GM21390 (cell line): ENCODE measurements around the gene PRR27.

ENCODE experiments used
- ATAC-seq: cut with Tn5 transposase; IDR thresholded peaks from one replicate; pipeline ENCODE4 v1.9.1; 2021; ENCODE audit not compliant: unreplicated experiment

Gene PRR27

DNA sequence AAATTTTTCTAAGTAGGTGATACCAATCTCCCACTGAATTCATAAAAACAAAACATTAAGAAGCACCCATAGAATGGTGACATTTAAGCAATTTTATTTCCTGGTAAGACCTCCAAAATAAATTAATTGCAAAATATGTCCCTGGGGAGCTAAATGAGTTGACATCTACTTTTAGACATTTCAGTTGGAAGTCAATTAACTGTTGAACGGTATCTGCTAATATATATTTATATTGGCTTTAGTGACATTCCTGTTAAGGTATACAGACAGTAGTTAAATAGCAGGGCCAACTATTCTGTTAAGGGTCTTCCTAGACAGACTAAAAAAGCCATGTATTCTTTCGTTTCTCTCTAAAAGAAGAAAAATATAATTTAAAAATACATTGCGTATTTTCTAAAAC, at the start of gene PRR27:
Gene PRR27, plus strand, starts transcription at position 301 of the 400 bp plus-strand sequence. CDS start 139 bp downstream, outside the sequence.
- ATAC-seq = no peak

DNA sequence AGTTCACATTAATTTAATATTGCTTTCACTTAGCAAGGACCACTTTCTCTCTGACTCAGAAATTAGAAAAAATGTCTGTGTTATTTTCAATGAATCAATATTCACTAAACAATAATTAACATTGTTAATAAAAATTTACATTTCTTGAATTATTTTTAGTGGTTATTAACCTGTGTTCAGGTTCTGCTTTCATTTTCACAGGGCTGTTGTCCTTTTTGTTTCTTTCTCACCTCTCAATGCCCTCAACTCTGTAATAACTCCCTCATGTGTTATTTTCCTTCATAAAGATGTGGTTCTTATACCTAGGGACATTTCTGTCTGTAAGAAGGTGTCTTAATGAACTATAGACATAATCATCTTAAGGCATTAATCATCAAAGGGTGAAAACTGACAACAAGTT, 43.1 kb upstream of the PRR27 start:
- no peak for ATAC-seq

DNA sequence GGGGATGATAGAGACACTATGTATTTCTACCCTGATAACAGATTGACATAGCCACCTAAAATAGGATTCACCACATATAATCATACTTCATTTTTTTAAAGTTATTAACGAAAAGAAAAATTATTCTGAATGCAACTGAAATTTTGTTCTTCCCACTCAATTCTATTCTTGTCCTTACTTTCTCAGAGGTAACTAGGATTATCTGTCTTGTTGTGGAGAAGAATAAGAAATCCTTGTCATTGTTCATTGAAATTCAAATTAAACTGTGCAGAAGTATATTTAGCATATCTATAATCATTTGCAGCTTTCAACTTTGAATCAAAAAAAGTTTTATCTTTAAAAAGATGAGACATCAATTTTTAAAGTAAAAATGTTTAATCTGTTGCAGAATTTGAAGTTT, 40.4 kb upstream of the PRR27 start:
- ATAC-seq = no peak

DNA sequence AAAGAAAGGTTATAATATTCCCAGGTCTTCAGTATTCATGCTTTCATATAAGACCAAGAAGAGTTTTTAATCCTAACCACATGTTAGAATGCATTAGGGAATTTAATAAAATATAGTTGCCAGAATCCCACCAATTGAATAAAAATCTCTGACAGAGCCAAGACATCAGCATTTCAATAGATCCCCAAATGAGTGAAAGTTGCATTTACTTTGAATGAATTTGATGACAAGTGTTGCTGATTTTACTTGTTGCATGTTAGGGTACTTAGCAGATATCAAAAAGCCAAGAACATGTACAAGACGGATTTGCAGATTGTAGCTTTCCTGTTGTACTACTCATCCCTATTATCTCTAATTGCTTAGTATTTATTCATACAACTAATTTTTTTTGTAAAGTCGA, 39.9 kb upstream of the PRR27 start:
- no peak for ATAC-seq

DNA sequence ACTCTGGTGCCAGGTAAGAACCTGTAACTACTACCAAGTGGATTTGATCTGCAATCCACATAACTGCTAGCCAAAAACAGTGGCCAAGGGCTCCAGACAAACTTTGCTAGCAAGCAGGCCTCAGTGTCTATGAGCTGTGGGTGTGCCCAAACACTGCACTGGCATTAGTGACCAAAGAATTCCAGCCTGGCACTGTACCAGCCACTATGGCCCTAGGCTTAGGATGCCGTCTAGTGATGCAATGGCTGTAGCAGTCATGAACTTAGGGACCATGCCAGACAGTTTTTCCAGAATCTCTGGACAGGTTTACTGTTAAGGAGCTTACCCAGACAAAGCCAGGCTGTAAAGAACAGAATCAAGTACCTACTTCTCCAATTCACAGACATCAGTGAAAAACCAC, 33.7 kb upstream of the PRR27 start:
- ATAC-seq = no peak

DNA sequence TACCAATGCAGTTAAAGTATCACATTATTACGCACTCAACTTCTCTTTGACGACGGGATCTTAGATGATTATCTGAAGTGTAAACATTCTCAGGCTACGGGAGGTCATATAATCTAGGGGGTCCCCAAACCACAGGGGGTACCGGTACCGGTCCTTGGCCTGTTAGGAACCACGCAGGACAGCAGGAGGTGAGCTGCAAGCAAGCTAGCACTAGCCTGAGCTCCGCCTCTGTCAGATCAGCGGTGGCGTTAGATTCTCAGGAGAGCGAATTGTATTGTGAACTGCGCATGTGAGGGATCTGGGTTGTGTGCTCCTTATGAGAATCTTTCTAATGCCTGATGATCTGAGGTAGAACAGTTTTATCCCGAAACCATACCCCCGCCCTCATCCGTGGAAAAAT, 20.6 kb upstream of the PRR27 start:
- no peak for ATAC-seq

DNA sequence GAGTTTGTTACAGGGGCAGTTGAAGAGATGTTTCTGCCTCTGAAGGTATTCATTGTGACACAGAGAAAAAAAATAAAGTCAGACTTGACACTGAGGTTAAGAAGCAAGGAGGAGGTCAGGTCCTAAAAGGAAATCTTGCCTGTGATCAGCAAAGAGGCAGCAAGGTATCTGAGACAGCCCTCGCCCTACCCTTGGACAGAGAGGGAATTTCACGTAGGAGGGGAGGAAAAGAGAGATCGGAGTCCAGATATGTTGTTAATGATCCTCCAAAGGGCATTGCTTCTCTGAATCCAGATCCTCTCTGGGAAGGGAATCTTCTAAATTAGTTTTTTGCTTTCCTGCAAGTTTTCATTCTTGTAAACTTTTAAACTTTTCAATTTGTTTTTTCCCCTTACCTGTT, 15.3 kb upstream of the PRR27 start:
- ATAC-seq = no peak

DNA sequence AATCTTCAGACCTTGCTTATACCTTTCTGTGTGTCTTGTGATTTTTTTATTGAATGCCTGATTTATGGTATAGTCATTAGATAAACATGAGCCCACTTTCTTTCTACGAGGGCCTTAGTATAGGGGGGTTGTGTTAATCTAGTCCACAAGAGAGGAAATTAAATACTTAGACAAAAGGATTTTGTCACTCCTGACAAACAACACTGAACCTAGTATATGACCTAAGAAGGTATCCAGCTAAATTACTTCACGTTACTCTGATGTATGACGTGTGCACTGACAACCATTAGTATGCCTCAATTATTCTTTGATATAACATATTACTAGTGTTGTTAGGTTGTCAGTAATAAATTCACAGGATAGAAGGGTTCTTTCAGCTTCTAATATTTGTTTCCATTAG, 2.8 kb upstream of the PRR27 start:
- no peak for ATAC-seq

DNA sequence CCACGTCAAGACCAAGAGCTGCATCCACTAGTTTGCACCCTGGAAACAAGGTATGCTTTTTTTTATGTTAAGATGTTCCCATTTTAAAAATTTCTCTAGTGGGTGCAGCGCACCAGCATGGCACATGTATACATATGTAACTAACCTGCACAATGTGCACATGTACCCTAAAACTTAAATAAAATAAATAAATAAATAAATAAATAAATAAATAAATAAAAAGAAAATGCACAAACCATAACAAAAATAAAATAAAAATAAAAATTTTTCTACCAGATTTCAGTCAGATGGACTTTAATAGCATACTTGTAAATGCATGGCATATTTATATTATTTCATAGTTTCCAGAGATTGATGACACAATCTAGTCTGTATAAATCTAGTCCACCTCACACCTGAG, 1.9 kb upstream of the PRR27 start:
- ATAC-seq = no peak

DNA sequence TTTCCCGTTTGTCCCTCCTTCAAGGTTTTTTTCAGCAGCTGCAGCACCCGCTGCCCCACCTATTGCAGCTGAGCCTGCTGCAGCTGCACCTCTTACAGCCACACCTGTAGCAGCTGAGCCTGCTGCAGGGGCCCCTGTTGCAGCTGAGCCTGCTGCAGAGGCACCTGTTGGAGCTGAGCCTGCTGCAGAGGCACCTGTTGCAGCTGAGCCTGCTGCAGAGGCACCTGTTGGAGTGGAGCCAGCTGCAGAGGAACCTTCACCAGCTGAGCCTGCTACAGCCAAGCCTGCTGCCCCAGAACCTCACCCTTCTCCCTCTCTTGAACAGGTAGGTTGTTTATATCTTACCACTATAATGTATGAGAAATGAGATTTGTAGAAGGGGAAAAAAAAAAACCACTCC, 4.5 kb downstream of the PRR27 start:
- ATAC-seq = no peak

DNA sequence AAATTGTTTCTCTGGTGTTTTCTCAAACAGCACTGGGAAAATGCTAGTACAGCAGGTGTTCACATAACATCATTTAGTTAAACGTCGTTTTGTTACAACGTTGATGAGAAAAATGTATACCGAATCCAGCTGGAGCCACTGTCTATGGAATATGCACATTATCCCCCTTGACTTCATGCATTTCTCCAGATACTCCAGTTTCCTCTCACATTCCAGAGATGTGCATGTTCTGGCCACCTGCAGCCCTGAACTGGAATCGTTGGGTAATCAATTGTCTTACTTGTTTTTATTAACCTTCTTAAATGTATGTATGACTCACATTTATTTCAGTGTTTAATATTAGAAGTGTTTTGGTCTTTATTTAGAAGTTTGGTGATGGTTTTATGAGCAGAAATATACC, 23.1 kb downstream of the PRR27 start:
- no peak for ATAC-seq

DNA sequence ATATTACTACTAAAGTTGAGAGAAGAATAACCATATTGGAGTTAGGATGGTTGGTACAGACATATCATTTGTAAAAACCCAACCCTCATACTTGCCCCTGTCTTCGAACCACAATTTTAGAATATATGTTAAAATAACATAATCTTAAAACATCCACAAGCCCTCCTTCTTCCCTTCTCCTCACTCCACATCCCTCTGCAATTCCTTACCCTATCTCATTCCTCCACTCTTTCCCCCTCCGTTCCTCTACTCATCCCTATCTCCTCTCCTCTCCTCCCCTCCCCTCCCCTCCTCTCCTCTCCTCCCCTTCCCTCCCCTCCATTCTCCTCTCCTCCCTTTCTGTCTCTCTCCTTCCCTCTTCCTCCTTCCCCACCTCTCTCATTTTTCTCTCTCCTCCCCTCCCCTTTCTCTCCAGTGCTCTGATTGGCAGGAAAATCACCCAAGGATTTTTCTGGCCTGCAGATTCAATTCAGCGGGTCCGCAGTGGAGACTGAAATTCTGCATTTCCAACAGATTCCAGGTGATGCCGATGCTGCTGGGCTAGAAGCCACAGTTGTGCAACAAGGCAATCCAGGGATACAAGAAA, 24.1 kb downstream of the PRR27 start:
- ATAC-seq = no peak

DNA sequence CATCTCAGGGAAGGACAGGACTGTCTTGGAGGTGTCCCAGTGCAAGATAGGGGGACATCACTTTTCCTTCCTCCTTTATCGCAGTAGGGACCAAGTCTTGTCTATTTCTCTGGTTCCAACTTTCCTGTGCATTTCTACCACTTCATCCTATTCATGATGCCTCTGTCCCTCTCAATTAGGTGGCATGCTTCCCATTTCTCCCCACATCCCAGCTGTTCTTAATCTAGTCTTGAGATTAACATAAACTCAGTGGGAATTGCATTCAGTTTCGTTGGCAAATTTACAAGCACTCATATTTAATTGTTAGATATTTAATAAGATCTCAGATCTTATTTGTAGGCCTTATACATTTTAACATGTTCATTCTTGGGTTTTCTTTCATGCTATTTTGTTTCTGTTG, 25.8 kb downstream of the PRR27 start:
- no peak for ATAC-seq

DNA sequence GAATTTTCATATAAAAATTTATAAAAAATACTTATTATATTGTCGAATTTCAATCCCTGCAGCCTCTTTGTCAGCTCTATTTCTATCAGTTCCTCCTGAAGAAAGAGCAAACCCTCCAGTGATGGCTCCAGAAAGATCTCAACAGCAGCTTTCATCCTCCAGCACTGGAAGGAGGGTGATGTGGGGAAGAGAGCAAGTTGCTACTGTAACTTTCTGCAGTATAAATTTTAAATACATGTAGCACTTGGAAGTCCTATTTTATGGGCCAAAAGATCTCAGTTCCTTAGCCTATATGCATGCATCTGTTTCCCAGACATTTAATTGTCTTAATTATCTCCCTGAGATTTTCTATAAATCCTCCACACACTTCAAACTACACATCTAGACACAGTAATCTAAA, 27.8 kb downstream of the PRR27 start:
- no peak for ATAC-seq

DNA sequence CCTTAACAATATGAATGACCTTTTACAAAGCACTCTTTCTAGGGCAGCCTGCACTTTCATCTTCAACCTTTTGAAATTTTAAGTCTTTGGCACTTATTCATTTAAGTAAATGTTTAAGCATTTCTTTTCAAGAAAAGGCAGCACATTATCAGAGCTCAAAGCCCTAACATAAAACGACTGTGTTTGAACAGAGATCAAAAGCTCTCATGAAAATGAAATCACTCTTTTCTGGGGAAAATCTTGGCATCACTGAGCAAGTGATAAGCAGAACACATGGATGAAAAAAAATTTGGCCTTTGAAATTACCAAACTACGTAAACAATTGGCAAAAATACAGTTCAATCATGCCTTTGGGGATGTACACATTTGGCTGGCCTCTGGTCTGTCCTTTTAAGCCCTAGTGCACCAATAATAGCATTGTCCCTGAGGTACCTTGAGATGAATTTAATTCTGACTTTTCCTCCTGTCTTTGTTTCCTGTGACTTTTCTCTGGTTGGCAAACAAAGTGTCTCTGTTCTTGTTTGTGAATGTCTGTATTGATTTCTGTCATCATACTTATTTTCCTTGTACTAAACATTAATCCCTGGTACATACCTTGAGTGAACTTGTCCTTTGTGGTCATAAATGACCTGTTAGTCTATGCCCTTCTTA, 28.6 kb downstream of the PRR27 start:
- ATAC-seq = no peak

DNA sequence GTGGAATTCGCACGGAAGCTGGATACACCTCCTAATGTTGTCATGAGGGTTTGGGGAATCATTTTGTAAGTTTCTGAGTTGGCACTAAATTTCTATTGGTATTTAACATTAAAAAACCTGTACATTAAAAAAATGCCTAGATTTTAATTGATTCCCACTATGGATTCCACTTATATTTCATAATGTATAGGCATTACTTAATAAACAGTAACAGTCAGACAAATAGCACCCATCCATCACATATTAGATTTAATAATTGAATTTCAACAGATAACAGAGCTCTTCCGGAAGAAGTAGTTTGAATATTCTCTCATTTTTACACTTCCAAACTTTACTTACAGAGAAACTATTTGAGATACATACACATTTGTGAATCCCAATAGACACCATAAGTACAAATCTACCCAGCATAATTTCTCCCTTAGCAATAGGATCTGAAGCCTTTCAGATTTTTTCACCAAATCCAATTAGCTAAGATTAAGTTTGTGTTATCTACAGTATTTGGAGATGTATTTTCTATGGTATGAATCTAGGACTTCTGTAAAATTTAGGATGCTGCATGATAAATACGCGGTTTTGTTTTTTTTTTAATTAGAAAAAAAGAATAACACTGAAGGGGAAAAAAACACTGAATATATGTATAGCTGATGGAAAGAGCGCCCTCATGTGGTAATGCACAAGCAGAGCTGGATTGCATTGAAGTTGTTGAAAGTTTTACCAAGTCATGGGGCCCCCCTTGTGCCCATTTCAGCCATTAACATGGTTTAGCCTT, 29.3 kb downstream of the PRR27 start:
- ATAC-seq = peak; percentile 92

DNA sequence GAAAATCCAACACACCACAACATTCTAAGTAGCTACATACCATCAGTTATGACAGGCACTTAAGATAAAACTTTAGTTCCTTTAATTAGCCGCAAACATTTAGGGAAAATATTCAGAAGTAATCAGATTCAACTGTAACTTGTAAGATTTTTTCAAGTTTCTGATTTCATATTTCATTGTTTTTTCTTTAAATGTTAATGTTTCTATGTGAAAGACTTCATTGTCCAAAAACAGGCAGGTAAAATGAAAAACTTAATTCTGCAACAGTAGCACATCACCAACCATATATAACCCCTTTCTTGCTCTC, 29.9 kb downstream of the PRR27 start:
- ATAC-seq = no peak

DNA sequence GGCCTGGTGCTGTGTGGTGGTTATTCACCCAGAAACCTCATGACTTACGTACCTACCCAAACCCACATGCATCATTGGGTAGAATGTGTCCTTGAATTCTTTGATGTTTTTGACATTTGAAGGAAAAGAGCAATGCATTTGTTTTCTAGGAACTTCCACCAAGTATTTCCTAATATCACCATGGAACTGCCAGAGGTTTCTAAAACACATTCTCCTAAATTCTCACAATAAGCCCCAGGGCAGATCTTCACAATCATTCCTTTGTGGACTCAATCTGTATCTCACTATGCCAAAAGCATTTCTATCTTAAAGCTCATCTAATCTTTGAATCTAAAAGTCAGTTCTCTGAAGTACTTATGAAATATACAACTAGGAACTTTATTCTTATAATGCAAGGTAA, 33.2 kb downstream of the PRR27 start:
- ATAC-seq = no peak

DNA sequence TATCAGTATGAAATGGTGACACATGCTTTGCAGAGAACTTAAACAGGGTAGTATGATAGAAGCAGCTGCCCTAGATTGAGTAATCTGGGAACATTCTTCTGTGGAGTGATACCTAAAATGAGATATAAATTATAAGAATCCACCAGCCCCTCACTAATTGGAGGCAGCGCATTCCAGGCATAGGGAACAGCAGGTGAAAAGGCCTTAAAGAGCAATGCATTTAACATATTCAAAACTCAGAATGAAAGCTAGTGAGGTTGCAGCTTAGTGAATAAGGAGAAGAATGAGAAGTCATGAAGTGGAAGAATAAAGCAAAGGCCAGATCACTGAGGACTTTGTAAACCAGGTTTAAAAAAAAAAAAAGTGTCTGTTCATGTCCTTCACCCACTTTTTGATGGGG, 36.5 kb downstream of the PRR27 start:
- no peak for ATAC-seq

DNA sequence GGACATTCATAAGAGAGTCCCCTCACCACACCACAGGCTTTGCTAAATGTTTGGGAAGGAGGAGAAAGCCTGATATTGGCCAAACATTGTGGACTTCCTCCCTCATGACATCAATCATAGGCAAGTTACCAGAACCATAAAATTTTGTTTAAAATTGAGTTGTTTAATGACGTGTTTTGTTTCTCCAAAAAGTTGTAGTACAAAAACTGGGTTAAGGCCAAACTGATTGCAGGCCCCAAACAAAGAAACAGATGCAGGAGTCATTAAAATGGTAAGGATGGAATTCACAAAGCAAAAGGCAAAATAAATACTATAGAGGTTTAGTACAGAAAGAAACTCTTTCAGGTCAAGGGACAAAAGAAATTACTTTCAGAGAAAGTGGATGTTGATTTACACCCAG, 37.6 kb downstream of the PRR27 start:
- ATAC-seq = no peak

DNA sequence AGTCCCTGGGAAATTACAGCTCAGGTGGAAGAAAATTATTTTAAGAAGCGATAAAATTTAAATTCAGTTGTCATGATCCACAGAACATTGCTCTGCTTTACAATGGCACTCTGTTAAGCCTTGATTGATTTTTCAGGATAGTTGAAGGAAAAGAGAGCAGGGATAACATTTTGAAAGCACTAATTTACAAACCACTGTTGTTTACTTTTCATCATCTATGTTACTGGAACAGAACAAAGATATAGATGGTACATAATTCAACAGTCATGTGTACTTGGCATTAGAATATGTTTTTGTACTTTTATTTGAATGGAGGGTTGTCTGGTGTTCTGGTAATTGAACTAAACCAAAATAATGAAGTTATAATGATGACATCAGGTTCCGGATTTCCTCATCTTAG, 38.9 kb downstream of the PRR27 start:
- ATAC-seq = no peak

DNA sequence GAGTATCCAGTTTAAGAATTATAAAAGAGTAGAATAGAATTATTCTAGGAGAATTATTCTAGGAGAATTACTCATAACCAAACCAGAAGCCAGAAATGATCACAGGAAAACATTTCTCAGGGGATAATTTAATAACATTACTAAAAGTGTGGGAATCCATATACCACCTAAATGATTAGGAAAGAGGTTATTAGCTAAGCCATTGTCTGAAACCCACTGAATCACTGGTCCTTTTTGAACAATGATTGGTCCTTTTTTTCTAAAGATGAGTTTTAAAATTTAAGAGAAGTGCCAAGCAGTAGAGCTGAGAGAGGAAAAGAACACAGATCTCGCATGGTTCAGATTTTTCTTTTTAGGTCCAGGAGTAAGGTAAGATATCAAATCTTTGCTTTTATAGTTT, 41.4 kb downstream of the PRR27 start, which contains the start of gene ODAM:
Gene ODAM, plus strand, starts transcription at position 301 of the 400 bp plus-strand sequence. CDS start 819 bp downstream, outside the sequence.
- ATAC-seq = no peak

DNA sequence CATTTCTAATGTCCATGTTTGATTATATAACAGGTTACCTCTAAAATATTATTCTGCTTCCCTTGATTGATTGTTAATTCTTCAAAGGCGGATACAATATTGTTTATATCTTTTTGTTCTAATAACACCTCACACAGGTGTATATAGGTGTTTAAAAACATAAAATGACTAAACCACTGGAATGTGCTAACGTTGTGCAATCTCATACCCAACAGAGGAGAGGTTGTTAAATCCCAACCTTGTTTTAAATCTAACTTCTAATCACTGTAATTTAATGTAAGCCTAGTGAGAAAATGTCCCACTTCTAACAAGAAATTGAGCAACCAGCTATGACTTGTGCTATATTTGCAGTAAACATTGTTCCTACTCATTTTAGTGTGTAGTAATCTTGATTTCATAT, 42.8 kb downstream of the PRR27 start:
- ATAC-seq = no peak
